ENCODE results near the gene CCR2.

DNA sequence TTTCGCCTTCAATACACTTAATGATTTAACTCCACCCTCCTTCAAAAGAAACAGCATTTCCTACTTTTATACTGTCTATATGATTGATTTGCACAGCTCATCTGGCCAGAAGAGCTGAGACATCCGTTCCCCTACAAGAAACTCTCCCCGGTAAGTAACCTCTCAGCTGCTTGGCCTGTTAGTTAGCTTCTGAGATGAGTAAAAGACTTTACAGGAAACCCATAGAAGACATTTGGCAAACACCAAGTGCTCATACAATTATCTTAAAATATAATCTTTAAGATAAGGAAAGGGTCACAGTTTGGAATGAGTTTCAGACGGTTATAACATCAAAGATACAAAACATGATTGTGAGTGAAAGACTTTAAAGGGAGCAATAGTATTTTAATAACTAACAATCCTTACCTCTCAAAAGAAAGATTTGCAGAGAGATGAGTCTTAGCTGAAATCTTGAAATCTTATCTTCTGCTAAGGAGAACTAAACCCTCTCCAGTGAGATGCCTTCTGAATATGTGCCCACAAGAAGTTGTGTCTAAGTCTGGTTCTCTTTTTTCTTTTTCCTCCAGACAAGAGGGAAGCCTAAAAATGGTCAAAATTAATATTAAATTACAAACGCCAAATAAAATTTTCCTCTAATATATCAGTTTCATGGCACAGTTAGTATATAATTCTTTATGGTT, 17.1 kb downstream of the CCR2 start, which contains the start of gene CCR5:
- TF ChIP-seq TCF12 (IDR thresholded peaks at IDR 0.05; ENCODE audit: low read depth) (no peak), TAF1 (IDR thresholded peaks at IDR 0.05; ENCODE audit: low read depth) (no peak), YY1 (IDR thresholded peaks at IDR 0.05; ENCODE audit: low read depth) (no peak)
- TF ChIP-seq, protein P1, sequence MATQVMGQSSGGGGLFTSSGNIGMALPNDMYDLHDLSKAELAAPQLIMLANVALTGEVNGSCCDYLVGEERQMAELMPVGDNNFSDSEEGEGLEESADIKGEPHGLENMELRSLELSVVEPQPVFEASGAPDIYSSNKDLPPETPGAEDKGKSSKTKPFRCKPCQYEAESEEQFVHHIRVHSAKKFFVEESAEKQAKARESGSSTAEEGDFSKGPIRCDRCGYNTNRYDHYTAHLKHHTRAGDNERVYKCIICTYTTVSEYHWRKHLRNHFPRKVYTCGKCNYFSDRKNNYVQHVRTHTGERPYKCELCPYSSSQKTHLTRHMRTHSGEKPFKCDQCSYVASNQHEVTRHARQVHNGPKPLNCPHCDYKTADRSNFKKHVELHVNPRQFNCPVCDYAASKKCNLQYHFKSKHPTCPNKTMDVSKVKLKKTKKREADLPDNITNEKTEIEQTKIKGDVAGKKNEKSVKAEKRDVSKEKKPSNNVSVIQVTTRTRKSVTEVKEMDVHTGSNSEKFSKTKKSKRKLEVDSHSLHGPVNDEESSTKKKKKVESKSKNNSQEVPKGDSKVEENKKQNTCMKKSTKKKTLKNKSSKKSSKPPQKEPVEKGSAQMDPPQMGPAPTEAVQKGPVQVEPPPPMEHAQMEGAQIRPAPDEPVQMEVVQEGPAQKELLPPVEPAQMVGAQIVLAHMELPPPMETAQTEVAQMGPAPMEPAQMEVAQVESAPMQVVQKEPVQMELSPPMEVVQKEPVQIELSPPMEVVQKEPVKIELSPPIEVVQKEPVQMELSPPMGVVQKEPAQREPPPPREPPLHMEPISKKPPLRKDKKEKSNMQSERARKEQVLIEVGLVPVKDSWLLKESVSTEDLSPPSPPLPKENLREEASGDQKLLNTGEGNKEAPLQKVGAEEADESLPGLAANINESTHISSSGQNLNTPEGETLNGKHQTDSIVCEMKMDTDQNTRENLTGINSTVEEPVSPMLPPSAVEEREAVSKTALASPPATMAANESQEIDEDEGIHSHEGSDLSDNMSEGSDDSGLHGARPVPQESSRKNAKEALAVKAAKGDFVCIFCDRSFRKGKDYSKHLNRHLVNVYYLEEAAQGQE (IDR thresholded peaks at IDR 0.05; ENCODE audit: low read depth), result no peak
- TF ChIP-seq, protein P2, sequence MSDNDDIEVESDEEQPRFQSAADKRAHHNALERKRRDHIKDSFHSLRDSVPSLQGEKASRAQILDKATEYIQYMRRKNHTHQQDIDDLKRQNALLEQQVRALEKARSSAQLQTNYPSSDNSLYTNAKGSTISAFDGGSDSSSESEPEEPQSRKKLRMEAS (IDR thresholded peaks at IDR 0.05), result no peak

Data from Ishikawa (cell line).